K562 treated with DMSO at 1 percent for 24 hours (cell line): Measurements from ENCODE around the gene FEM1C. TPM values are rescaled to one million over a fixed set of nuclear protein-coding genes. Genes with fewer than 3 reads are reported as not detected.

Experiments used
- total RNA-seq: library from RNA; unstranded; fragments of 300-600 nt; gene quantifications from 2 replicates; pipeline ENCODE4 v1.2.3, GENCODE V29; 2022; ENCODE audit warnings: low read depth; ENCODE audit not compliant: insufficient read depth

The FEM1C gene, protein sequence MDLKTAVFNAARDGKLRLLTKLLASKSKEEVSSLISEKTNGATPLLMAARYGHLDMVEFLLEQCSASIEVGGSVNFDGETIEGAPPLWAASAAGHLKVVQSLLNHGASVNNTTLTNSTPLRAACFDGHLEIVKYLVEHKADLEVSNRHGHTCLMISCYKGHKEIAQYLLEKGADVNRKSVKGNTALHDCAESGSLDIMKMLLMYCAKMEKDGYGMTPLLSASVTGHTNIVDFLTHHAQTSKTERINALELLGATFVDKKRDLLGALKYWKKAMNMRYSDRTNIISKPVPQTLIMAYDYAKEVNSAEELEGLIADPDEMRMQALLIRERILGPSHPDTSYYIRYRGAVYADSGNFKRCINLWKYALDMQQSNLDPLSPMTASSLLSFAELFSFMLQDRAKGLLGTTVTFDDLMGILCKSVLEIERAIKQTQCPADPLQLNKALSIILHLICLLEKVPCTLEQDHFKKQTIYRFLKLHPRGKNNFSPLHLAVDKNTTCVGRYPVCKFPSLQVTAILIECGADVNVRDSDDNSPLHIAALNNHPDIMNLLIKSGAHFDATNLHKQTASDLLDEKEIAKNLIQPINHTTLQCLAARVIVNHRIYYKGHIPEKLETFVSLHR
- total RNA-seq = 2.8 and 3.1 TPM in 2 replicates

DNA sequence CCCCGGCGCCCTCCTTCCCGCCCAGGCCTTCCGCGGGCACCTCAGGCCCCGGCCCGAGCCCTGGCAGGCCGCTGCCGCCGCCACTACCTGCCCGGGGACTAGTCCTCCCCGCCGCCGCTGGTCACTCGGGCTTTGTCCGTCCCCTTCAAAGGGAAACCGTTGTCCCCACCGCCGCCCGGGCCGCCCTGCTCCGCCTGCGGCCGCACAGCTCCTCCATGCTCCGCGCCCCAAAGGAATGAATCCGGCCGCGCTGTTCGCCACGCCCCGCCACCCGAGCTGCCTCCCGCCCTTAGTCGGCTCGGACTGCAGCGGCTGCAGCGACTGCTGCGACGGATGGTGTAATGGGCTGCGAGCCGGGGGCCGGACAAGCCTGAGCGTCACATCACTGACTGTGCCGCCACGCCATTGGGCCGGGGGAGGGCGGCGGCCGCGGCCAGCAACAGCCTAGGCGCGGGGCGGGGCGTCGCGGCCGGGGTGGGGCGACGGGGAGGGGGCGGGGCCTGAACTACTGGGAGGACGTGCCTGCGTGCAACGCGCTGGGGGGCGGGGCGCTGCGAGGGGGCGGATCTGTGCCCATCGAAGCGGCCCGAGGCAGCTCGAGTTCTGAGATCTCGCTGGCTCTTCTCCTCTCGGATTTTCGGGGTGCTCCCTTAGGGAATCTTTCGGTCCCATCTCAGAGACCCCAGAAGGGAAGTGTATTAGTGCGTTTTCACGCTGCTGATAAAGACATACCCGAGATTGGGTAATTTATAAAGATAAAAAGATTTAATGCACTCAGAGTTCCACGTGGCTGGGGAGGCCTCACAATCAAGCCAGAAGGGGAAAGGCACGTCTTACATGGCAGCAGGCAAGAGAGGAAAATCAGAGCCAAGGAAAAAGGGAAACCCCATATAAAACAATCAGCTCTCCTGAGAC lies at the start of gene FEM1C:
Gene FEM1C (minus strand): TSS at position 340 of the 915 bp plus-strand sequence. CDS start 1,282 bp downstream, outside the sequence.

Other genes with a start within 250 kb of the FEM1C start
- 7.8 and 8.4 TPM in 2 replicates for gene CCDC112, start 248.1 kb downstream of the FEM1C start, total RNA-seq
- gene TICAM2, start 57.7 kb upstream of the FEM1C start, total RNA-seq = 0.29 and 1.5 TPM in 2 replicates
- gene TMED7, start 81.3 kb upstream of the FEM1C start, total RNA-seq = 17.7 and 19.3 TPM in 2 replicates